Fibroblast of lung (primary cell): Measurements from ENCODE around the gene NOL4L. TPM values are rescaled to one million over a fixed set of nuclear protein-coding genes. Genes with fewer than 3 reads are reported as not detected.

ENCODE experiments used
- DNase-seq, 2 donors: peaks; one replicate each; pipeline versions ENCODE4 v3.0.0 to v3.0.0-alpha.2; 2010; ENCODE audit warnings: low read depth in 2 of 2
- H2AFZ ChIP-seq: 2 replicates; pipeline ENCODE4 v1.5.1; 2012; ENCODE audit warnings: low read length, control low read depth, inconsistent platforms
- H3K27ac ChIP-seq: 2 replicates; pipeline ENCODE4 v1.5.1; 2011; ENCODE audit warnings: low read length, control low read depth; ENCODE audit not compliant: insufficient read depth
- H3K27me3 ChIP-seq: 2 replicates; pipeline ENCODE4 v1.5.1; 2011; ENCODE audit warnings: mild to moderate bottlenecking, low read length; ENCODE audit not compliant: control insufficient read depth, insufficient read depth
- H3K36me3 ChIP-seq: 2 replicates; pipeline ENCODE4 v1.5.1; 2011; ENCODE audit warnings: low read length; ENCODE audit not compliant: control insufficient read depth, insufficient read depth
- H3K4me1 ChIP-seq: 2 replicates; pipeline ENCODE4 v1.5.1; 2011; ENCODE audit warnings: low read length; ENCODE audit not compliant: control insufficient read depth, insufficient read depth; ENCODE audit errors: extremely low read depth
- H3K4me2 ChIP-seq: 2 replicates; pipeline ENCODE4 v1.5.1; 2011; ENCODE audit warnings: low read length, control low read depth; ENCODE audit not compliant: insufficient read depth; ENCODE audit errors: extremely low read depth
- H3K4me3 ChIP-seq, 4 experiments: fragments of 200-600 bp in 1 of 4; sonication (generic) in 1 of 4; replicated peaks in 1 of 4; 2 replicates each; pipeline ENCODE4 v1.5.1; 2011 to 2016; ENCODE audit warnings: low read length in 4 of 4, low read depth in 3 of 4, mild to moderate bottlenecking in 3 of 4, control low read depth in 2 of 4, inconsistent platforms in 1 of 4, mixed read lengths in 1 of 4; ENCODE audit not compliant: insufficient read depth in 1 of 4; ENCODE audit errors: control extremely low read depth in 1 of 4
- H3K79me2 ChIP-seq: 2 replicates; pipeline ENCODE4 v1.5.1; 2012; ENCODE audit warnings: mild to moderate bottlenecking, low read length, inconsistent platforms; ENCODE audit not compliant: control insufficient read depth, insufficient read depth
- H3K9ac ChIP-seq: 2 replicates; pipeline ENCODE4 v1.5.1; 2011; ENCODE audit warnings: mild to moderate bottlenecking, low read length, control low read depth; ENCODE audit not compliant: insufficient read depth
- H3K9me3 ChIP-seq: 2 replicates; pipeline ENCODE4 v1.5.1; 2012; ENCODE audit warnings: low read depth, low read length; ENCODE audit not compliant: control insufficient read depth, insufficient read depth
- H4K20me1 ChIP-seq: 2 replicates; pipeline ENCODE4 v1.5.1; 2011; ENCODE audit warnings: low read length; ENCODE audit not compliant: control insufficient read depth, insufficient read depth; ENCODE audit errors: extremely low read depth
- EZH2 ChIP-seq: IDR thresholded peaks from 2 replicates; pipeline ENCODE4 v1.5.1; 2012; ENCODE audit warnings: low read length, control low read depth, mild to moderate bottlenecking; ENCODE audit errors: missing control alignments
- polyA plus RNA-seq, 2 donors: library from polyadenylated mRNA; depleted of rRNA in 1 of 2; stranded (reverse) in 1 of 2; unstranded in 1 of 2; fragments of >200 nt; gene quantifications; 2 replicates each; pipeline ENCODE4 v1.2.1, GENCODE V29; 2011 to 2012; ENCODE audit warnings: missing spikeins in 1 of 2
- total RNA-seq: library from RNA; depleted of rRNA; stranded (reverse); fragments of >200 nt; gene quantifications from 2 replicates; pipeline ENCODE4 v1.2.1, GENCODE V29; 2014
- TF ChIP-seq, protein P1 (sequence below), 2 donors: IDR thresholded peaks in 1 of 2; conservative IDR thresholded peaks in 1 of 2; 1 replicate in 1 of 2; 2 replicates in 1 of 2; pipeline ENCODE4 v1.5.1; 2011 to 2012; ENCODE audit warnings: low read length in 2 of 2, control low read depth in 1 of 2, inconsistent platforms in 1 of 2, low read depth in 1 of 2, mild to moderate bottlenecking in 1 of 2

Gene NOL4L
- total and polyA plus RNA-seq, 2 donors (not counting 1 experiment from before 2014, with no cell fraction given), result 3.2 to 4.0 TPM

DNA sequence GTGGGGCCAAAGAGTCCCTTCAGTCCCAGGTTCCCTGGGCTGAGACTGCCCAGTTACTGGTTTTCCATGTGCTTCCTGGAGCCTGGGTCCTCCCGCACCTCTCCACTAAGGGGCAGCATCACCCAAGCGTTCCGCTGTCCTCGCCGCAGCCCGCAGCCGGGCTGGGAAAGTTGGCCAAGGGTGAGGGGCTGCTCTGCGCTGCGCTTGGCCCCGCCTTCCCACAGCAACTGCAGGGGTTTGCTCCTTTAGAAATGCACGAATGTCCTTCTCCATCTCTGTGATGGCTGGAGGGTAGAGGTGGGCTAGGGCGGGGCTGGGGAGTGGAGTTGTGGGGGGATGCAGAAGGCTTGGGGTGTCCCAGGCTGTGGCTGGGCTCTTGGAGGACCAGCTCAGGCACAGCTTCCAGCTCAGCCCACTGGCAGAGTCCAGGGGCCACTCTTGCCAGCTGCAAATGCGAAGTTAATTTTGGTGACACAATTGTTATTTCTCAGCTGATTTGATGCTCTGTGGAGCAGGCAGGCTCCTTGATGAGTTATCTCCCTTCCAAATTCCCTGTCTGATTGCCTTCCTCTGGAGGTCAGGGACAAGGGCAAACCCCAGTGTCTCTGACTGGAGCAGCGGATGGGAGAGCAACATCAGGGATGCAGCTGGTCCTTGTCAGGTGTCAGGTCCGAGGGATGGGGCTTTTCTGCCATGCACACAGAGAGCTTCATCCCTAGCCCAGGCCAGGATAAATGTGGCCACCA, 63.2 kb downstream of the NOL4L start:
- H4K20me1 ChIP-seq, result no peaks in the 10 kb centered on the region
- no peak for TF ChIP-seq EZH2
- TF ChIP-seq, protein P1, sequence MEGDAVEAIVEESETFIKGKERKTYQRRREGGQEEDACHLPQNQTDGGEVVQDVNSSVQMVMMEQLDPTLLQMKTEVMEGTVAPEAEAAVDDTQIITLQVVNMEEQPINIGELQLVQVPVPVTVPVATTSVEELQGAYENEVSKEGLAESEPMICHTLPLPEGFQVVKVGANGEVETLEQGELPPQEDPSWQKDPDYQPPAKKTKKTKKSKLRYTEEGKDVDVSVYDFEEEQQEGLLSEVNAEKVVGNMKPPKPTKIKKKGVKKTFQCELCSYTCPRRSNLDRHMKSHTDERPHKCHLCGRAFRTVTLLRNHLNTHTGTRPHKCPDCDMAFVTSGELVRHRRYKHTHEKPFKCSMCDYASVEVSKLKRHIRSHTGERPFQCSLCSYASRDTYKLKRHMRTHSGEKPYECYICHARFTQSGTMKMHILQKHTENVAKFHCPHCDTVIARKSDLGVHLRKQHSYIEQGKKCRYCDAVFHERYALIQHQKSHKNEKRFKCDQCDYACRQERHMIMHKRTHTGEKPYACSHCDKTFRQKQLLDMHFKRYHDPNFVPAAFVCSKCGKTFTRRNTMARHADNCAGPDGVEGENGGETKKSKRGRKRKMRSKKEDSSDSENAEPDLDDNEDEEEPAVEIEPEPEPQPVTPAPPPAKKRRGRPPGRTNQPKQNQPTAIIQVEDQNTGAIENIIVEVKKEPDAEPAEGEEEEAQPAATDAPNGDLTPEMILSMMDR (conservative IDR thresholded peaks at IDR 0.05 in 1 of 2, IDR thresholded peaks at IDR 0.05 in 1 of 2; ENCODE audit: low read depth in 1 of 2, low read length in 2 of 2), result peak; percentile 85 to 86
- H3K4me2 ChIP-seq, result no peak overlapping the region
- H3K9ac ChIP-seq, result no peak overlapping the region
- H3K27me3 ChIP-seq, result no peaks in the 10 kb centered on the region
- no peak overlapping the region for H3K4me3 ChIP-seq
- no peak overlapping the region for H3K27ac ChIP-seq
- no peaks in the 10 kb centered on the region for H3K9me3 ChIP-seq
- peak; percentile 33 to 57 for DNase-seq
- H2AFZ ChIP-seq, result no peak overlapping the region
- H3K4me1 ChIP-seq, result no peaks in the 10 kb centered on the region
- H3K36me3 ChIP-seq, result no peaks in the 10 kb centered on the region
- H3K79me2 ChIP-seq, result no peaks in the 10 kb centered on the region

DNA sequence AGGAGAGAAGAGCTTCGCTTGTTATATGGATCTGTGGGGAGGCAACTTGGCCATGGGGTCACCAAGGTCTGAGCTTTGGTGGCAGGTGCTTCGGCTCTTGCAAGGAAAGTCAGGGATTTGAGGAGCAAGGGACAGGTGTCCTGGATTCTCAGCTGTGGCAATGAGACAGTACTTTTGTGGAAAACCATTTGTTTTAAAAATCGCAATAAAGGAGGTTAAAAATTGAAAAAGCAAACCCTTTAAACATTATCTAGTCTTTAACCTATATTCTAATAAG, 64.3 kb downstream of the NOL4L start:
- Histone ChIP-seq H2AFZ (no peak overlapping the region), H3K4me1 (no peaks in the 10 kb centered on the region)
- no peak for DNase-seq

DNA sequence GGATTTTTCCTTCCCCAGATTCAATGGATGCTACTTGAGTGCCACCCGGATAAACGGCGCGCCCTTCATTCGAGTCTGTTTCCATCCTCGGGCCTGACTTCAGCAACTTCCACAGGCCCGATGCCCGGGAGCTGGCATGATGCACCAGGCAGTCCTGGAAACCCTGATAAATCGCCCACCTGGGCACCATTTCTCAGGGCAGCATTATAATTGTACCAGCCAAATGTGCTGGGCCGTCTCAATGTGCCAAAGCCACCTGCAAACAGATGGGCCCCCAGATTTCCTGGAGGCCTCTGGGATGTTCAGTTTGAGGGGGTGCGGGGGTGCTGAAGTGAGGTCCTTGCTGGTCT, 65.8 kb downstream of the NOL4L start:
- H3K27ac ChIP-seq, result no peak overlapping the region
- H4K20me1 ChIP-seq, result no peaks in the 10 kb centered on the region
- no peaks in the 10 kb centered on the region for H3K36me3 ChIP-seq
- no peak overlapping the region for H3K4me2 ChIP-seq
- DNase-seq, result no peak
- no peaks in the 10 kb centered on the region for H3K27me3 ChIP-seq
- TF ChIP-seq, protein P1 (conservative IDR thresholded peaks at IDR 0.05 in 1 of 2, IDR thresholded peaks at IDR 0.05 in 1 of 2; ENCODE audit: low read depth in 1 of 2, low read length in 2 of 2), result no peak
- no peak for TF ChIP-seq EZH2
- no peaks in the 10 kb centered on the region for H3K79me2 ChIP-seq
- no peaks in the 10 kb centered on the region for H3K4me1 ChIP-seq
- H3K4me3 ChIP-seq, result no peak overlapping the region
- H2AFZ ChIP-seq, result no peak overlapping the region
- no peak overlapping the region for H3K9ac ChIP-seq
- H3K9me3 ChIP-seq, result no peaks in the 10 kb centered on the region

More for the DNA sequence above, 64.3 kb downstream of the NOL4L start:
- TF ChIP-seq, protein P1 (conservative IDR thresholded peaks at IDR 0.05 in 1 of 2, IDR thresholded peaks at IDR 0.05 in 1 of 2; ENCODE audit: low read depth in 1 of 2, low read length in 2 of 2), result no peak
- TF ChIP-seq EZH2, result no peak
- no peak overlapping the region for H3K4me2 ChIP-seq
- no peaks in the 10 kb centered on the region for H3K9me3 ChIP-seq
- no peaks in the 10 kb centered on the region for H3K79me2 ChIP-seq
- H4K20me1 ChIP-seq, result no peaks in the 10 kb centered on the region
- H3K9ac ChIP-seq, result no peak overlapping the region
- H3K4me3 ChIP-seq, result no peak overlapping the region
- H3K36me3 ChIP-seq, result no peaks in the 10 kb centered on the region
- no peaks in the 10 kb centered on the region for H3K27me3 ChIP-seq
- H3K27ac ChIP-seq, result no peak overlapping the region
